ENCODE measurements around the gene HDGFL1. TPM values are rescaled to one million over a fixed set of nuclear protein-coding genes. Genes with fewer than 3 reads are reported as not detected.
A peak's percentile ranks its signal among the peaks of the same experiment; 100 is the strongest.

The HDGFL1 gene
- total RNA-seq, 1 donor from 2014 or later, result not detected

DNA sequence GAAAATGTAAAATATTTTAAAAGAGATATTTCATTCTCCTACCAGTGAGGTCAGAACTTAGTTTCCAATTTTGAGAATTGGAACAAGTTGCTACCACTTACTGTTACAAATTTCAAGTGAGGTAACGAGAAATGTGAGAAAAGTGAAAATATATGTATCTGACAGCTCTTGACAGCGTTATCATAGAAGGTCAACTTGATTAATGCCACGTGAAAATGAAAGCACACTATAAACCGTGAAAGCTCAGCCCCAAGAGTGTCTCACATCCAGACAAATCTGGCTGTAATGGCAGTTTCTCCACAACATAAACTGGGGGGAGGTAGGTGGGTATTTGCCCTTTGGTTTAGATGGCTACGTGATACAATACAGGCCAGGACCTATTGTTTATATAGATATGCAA is 13.9 kb downstream of the HDGFL1 start:
- no peak for ATAC-seq (ENCODE audit: poor library complexity)
- intact Hi-C loops (cut with DNase I), result no loop called here
- no peak for DNase-seq

DNA sequence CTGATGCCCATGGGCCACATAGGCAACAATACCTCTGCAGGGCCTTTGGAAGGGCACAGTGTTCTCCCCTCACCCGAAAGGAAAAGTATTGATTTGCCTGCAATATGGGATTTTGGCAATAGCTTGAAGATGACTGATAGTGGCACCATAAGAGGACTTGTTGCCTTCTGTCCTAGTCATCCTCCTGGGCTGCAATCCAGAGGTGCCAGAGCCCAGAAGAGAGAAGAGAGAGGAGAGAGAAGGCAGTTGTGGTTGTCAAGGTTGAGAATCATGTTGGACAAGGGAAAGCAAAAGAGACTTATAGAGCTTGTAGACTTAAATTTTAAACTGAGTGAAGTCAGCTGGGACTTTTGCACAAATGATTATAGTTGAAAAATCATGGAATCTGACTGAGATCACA is 14.6 kb downstream of the HDGFL1 start:
- ATAC-seq (ENCODE audit: poor library complexity), result peak; percentile 49
- intact Hi-C loops (cut with DNase I), result no loop called here
- no peak for DNase-seq

DNA sequence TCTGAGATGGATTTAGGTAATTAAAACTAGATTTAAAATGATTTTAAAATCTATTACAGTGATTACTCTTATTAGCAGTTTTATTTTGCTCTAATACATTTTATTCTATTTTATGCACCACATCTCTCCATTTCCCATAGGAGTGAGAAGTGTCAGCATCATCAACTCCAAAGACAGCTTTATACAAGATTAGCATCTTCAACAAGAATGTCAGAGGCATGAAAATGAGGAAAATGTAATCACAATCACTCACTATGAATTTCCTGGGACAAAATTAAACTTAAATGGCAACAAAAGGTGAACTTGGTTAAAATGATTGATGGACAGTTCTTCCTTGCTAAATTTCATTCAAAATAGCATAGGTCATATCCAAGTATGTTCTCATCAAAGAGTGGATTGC is 19.8 kb downstream of the HDGFL1 start:
- no peak for DNase-seq
- ATAC-seq (ENCODE audit: poor library complexity), result no peak
- intact Hi-C loops (cut with DNase I), result no loop called here

DNA sequence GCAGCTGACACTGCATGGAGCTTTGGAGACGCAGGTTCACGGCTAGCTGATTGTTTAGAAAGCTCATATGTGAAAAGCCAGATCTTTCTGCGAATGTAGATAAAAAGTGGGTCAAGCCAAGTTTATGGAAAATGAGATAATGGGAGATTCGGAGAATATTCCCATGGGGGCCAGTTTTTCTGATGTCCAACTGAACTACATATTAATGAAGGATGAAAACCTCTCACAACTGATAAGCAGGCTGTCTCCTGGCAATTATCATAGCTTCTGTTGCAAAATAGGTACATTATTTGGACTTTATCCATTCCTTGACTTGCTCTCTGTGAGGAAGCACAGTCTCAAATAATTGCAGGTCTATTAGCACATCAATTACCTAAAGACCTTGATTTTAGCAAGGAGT is 21.1 kb downstream of the HDGFL1 start:
- intact Hi-C loops (cut with DNase I), result no loop called here
- ATAC-seq (ENCODE audit: poor library complexity) (no peak), DNase-seq (no peak)

DNA sequence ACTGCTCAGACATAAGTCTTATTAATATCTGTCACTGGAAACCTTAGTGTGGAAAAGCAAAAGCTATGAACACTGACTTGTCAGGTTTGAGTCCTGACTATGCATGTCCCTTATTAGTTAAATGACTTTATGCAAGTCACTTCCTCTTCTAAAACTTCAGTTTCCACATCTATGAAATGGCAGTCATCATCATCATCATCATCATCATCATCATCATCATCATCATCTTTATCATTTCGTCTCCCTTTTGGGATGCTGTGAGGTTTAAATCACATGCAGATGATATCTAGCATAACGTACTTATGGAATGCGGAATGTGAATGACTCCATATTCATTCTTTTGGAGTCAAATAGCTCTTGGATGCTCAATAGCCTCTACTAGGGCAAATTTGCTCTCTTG is 24.5 kb downstream of the HDGFL1 start:
- intact Hi-C loops (cut with DNase I), result no loop called here
- no peak for ATAC-seq (ENCODE audit: poor library complexity)
- DNase-seq, result no peak

DNA sequence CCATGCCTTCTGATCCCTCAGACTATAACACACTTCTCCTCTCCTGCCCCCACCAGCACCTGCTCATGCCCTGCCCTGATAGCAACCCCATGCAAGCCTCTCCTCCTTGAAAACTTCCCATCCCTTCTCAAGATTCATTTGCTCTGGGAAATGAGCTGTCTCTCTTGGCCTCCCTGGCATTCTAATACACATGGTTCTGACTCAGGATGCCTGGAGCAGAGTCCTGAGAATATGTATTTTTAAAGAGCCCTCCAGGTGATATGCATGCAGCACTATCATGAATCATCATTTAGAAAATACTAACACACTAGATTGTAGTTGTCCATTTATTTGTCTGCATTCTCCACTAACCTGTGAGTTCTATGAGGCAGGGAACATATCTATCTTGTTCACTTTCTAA is 26.6 kb downstream of the HDGFL1 start:
- DNase-seq, result no peak
- intact Hi-C loops (cut with DNase I), result no loop called here
- no peak for ATAC-seq (ENCODE audit: poor library complexity)

DNA sequence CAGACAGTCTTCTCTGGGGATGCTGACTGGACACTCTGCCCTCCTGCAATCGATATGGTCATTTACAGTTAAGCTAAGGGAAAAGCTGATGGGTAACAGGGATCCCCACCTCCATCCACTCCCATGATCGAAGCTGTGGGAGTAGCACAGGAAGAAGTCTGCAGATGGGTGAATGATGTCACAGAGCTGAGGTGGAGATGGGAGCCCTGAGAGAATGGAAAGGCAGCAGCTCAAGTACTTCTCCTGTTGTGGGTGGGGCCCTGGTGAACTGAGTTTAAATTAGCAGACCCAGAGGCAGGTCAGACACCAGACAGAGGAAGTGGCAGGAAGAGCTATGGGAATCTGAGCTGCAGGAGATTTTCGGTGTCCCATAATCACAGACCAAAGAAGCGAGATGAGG is 29.0 kb downstream of the HDGFL1 start:
- intact Hi-C loops (cut with DNase I), result no loop called here
- no peak for ATAC-seq (ENCODE audit: poor library complexity)
- DNase-seq, result no peak

DNA sequence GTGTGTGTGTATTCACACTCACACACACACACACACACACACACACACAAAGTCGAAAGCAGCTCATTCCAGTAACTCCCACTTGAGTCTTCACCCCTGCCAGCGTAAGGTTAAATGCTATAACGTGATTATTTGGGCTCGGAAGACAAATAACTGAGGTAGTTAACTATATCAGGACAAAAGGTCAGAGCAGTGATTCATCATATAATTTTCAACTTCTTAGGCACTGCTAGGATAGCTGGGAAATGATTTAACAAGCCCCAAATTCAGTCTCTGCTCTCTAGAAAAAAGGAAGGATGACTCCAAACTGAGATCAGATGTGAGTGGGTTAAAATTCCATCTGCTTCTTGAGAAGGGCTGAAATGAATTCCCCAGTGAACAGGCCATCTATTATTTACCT is 30.7 kb downstream of the HDGFL1 start:
- intact Hi-C loops (cut with DNase I), result no loop called here
- ATAC-seq (ENCODE audit: poor library complexity) (no peak), DNase-seq (no peak)

DNA sequence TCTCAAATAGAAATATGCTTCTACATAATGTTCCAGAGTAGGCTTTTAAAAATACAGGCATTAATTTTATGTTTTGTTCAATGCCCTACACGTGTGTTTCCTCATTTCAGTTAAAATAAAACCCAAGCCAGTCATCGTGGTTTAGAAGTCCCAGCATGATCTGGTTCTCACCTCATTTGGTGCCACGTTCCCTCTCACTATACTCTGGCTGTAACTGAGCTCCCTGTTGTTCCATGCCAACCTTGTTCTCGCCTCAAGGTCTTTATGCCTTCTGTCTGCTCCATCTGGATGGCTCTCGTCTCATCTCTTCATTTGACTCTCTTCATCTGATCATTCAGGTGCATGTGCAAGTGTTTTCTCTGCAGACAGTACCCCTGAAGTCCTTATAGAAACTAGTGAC is 32.6 kb downstream of the HDGFL1 start:
- ATAC-seq (ENCODE audit: poor library complexity), result no peak
- intact Hi-C loops (cut with DNase I), result no loop called here

DNA sequence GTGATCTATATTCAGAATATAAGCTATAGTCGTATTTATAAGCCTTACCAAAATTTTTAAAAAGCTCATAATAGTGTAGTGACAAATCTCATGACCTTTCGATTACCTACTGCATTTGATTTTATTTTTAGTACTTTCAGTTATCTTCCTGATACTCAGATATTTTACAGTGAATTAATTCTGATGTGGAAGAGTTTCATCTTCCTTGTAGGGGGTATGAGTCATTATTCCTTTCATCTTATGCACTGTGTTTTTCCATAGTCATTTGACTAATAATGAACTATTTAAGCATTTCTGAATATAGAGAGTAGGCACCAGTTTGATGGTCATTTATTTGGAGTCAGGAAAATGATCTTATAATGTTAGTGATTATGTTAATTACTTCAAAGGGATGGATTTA is 36.4 kb downstream of the HDGFL1 start:
- intact Hi-C loops (cut with DNase I), result no loop called here
- no peak for DNase-seq
- no peak for ATAC-seq (ENCODE audit: poor library complexity)

More for the DNA sequence above, 32.6 kb downstream of the HDGFL1 start:
- no peak for DNase-seq

DNA sequence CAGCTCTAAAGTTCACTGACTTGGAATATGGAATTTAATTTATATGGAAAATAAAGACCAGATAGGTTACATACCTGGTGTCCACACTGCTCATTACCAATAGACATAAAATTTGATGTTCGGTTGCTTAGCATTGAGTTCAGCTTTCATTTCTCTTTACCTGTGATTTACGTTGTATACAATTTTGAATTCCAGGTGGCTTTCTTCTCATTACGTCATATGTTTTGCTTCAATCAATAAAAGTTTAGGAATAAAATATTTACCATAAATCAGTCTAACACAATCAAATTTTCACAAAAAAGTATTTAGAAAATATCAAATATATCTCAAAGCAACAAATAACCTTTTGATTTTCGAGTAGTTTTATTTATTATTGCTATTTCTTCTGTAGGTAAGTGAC is 40.8 kb downstream of the HDGFL1 start:
- ATAC-seq (ENCODE audit: poor library complexity) (no peak), DNase-seq (no peak)
- intact Hi-C loops (cut with DNase I), result no loop called here

DNA sequence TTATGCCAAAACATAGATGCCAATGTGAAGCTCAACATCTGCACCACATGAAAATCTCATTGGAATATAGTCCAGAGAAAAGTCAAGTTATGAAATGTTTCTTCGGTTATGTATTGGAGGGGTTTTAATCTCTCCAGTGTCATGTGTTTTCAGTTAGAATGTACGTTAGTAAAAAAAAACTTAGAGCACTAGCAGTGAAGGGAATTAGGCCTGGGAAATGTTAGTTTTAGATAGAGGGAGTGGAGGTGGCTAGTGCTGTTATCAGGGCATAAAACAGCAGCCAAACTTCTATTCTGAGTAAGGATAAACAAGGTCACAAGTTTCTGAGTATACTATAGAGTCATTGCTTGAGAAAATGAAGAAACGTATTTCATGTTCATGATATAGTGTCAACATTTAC is 42.9 kb downstream of the HDGFL1 start:
- no peak for DNase-seq
- intact Hi-C loops (cut with DNase I), result no loop called here
- peak; percentile 69 for ATAC-seq (ENCODE audit: poor library complexity)

DNA sequence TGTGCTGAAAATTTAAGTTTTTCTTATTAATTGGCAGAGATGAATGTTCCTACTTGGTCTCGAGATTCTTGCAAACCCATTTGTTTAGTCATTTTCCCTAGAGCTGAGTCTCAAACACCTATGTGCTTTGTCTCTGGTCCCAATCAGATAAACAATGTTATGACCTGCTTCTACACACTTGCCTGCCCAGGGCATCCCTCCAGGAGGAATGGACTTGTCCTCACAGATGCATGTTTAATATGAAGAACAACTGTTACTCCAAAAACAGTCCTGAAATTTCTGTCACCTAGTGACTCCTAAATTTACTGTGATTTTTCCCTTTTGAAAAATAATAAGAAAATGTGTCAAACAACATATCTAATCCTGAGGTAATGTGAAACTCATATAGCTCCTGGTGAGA is 43.7 kb downstream of the HDGFL1 start:
- intact Hi-C loops (cut with DNase I), result no loop called here
- DNase-seq, result no peak
- no peak for ATAC-seq (ENCODE audit: poor library complexity)

DNA sequence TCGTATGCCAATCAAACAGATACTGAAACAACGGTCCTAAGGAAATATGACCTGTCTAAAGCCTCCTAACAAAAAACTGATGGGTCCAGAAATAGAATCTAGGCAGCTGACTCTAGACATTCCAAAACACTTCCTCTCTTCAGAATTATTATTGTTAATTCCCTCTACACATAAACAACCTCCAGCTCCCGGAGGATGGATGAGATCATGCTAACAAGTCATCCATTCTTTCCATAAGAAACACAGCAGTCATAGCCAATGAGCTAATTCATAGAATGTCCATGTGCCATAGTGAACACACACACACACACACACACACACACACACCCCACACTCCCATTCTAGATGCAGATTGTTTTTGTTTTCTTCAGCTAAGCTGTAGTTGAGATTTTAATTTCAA is 44.3 kb downstream of the HDGFL1 start:
- DNase-seq (no peak), ATAC-seq (ENCODE audit: poor library complexity) (peak; percentile 66)
- intact Hi-C loops (cut with DNase I), result no loop called here

DNA sequence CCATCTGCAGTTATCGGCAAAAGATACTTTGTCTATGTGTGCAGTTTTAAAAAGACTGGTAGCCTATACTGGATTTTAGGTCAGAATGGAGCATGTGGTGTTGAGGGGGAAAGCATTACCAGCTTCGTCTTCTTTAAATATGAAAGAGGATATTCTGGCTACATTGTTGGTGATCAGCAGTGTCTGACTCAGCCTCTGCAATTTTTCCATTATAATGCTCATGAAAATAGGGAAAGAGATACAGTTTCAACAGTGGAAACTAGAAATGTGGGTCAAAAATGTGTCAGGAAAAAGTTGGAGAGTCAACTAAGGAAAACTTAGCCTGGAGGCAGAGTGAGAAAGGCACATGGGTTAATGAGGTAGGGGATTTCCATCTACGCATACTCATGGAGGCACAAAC is 45.2 kb downstream of the HDGFL1 start:
- intact Hi-C loops (cut with DNase I), result no loop called here
- ATAC-seq (ENCODE audit: poor library complexity), result no peak

DNA sequence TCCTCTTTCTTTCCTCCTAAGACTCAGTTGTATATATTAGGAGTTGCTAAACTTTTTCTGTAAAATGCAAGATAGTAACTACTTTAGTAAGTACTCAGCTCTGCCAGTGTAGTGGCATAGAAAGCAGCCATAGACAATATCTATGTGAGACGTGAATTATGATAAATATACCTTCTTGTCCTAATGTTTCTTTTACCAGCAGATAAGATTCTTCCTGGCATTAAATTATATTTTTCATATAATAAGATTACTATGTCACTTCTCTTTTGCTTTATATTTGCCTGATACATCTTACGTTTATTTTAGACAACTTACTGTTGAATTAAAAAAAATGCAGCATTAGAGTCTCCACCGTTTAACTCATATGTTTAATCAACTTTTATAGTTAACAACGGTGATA is 51.7 kb downstream of the HDGFL1 start:
- intact Hi-C loops (cut with DNase I), result no loop called here
- DNase-seq (no peak), ATAC-seq (ENCODE audit: poor library complexity) (no peak)

More for the DNA sequence above, 45.2 kb downstream of the HDGFL1 start:
- no peak for DNase-seq
